ENCODE data around the gene MSH5. TPM values are rescaled to one million over a fixed set of nuclear protein-coding genes. Genes with fewer than 3 reads are reported as not detected.

The MSH5 gene
- total and polyA plus RNA-seq, 9 of the 15 experiments (the other 6 are each of a cell fraction or from before 2014, with no cell fraction given) = 12.5 to 104 (median 46.6) TPM

DNA sequence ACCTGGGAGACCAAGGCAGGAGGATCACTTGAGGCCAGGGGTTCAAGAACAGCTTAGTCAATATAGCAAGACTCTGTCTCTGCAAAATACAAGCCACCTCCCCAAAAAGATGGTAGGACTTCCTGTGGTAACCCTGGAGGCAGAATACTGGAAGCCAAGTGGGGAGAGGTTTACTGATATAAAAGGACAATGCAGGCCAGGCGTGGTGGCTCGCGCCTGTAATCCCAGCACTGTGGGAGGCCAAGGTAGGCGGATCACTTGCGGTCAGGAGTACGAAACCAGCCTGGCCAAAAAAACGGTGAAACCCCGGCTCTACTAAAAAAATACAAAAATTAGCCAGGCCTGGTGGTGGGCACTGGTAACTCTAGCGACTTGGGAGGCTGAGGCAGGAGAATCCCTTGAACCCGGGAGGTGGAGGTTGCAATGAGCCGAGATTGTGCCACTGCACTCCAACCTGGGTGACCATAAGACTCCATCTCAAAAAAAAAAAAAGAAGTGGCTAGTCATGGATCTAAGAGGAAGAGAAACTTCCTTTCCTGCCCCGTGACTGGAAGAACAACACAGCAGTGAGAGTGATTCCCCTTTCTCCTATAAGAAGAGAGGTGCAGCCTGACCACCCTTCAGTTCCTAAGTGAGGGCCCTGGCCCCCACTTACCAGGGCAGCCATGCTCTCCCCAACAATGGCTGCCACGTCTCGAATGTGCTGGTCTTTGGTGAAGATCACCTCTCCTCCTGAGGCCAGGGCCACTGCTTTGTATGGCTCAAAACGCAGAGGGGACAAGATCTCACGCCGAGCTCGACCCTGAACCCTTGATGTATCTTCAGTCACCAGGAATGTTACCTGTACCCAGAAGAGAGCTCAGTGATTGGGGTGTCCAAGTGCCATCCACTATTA lies 28.8 kb downstream of the MSH5 start (continued):
- TF ChIP-seq, protein P1, sequence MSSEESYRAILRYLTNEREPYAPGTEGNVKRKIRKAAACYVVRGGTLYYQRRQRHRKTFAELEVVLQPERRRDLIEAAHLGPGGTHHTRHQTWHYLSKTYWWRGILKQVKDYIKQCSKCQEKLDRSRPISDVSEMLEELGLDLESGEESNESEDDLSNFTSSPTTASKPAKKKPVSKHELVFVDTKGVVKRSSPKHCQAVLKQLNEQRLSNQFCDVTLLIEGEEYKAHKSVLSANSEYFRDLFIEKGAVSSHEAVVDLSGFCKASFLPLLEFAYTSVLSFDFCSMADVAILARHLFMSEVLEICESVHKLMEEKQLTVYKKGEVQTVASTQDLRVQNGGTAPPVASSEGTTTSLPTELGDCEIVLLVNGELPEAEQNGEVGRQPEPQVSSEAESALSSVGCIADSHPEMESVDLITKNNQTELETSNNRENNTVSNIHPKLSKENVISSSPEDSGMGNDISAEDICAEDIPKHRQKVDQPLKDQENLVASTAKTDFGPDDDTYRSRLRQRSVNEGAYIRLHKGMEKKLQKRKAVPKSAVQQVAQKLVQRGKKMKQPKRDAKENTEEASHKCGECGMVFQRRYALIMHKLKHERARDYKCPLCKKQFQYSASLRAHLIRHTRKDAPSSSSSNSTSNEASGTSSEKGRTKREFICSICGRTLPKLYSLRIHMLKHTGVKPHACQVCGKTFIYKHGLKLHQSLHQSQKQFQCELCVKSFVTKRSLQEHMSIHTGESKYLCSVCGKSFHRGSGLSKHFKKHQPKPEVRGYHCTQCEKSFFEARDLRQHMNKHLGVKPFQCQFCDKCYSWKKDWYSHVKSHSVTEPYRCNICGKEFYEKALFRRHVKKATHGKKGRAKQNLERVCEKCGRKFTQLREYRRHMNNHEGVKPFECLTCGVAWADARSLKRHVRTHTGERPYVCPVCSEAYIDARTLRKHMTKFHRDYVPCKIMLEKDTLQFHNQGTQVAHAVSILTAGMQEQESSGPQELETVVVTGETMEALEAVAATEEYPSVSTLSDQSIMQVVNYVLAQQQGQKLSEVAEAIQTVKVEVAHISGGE (CRISPR knock-in tag; IDR thresholded peaks at IDR 0.05) = 0 out of 6 replicates have a peak, but pooled peaks of 1 of the 3 experiments have one; percentile 27
- TF ChIP-seq ZNF551 (CRISPR knock-in tag; IDR thresholded peaks at IDR 0.05) (no peak), TOE1 (IDR thresholded peaks at IDR 0.05; ENCODE audit: borderline replicate concordance) (no peak), TOE1 (CRISPR knock-in tag; IDR thresholded peaks at IDR 0.05; ENCODE audit: borderline replicate concordance, low read depth) (0 out of 2 replicates have a peak, but pooled peaks have one; percentile 83), EHMT2 (IDR thresholded peaks at IDR 0.05) (0 out of 2 replicates have a peak, but pooled peaks have one; percentile 7), KDM2B (CRISPR knock-in tag; IDR thresholded peaks at IDR 0.05) (no peak), HDAC3 (IDR thresholded peaks at IDR 0.05; ENCODE audit: borderline replicate concordance, partially characterized antibody) (no peak), ZNF77 (CRISPR knock-in tag; IDR thresholded peaks at IDR 0.05) (no peak), HOXB6 (CRISPR knock-in tag; IDR thresholded peaks at IDR 0.05; ENCODE audit: borderline replicate concordance) (peak; percentile 7; the same call in 1 of the 2 replicates)
- TF ChIP-seq, protein P2, sequence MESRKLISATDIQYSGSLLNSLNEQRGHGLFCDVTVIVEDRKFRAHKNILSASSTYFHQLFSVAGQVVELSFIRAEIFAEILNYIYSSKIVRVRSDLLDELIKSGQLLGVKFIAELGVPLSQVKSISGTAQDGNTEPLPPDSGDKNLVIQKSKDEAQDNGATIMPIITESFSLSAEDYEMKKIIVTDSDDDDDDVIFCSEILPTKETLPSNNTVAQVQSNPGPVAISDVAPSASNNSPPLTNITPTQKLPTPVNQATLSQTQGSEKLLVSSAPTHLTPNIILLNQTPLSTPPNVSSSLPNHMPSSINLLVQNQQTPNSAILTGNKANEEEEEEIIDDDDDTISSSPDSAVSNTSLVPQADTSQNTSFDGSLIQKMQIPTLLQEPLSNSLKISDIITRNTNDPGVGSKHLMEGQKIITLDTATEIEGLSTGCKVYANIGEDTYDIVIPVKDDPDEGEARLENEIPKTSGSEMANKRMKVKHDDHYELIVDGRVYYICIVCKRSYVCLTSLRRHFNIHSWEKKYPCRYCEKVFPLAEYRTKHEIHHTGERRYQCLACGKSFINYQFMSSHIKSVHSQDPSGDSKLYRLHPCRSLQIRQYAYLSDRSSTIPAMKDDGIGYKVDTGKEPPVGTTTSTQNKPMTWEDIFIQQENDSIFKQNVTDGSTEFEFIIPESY (CRISPR knock-in tag; IDR thresholded peaks at IDR 0.05) = peak; percentile 78; the same call in 1 of the 2 replicates
